ENCODE data around the gene ZNF284.

- TF ChIP-seq POLR2A (IDR thresholded peaks at IDR 0.05), result peak in 1 of 2 donors; percentile 23
- TF ChIP-seq, protein P1, sequence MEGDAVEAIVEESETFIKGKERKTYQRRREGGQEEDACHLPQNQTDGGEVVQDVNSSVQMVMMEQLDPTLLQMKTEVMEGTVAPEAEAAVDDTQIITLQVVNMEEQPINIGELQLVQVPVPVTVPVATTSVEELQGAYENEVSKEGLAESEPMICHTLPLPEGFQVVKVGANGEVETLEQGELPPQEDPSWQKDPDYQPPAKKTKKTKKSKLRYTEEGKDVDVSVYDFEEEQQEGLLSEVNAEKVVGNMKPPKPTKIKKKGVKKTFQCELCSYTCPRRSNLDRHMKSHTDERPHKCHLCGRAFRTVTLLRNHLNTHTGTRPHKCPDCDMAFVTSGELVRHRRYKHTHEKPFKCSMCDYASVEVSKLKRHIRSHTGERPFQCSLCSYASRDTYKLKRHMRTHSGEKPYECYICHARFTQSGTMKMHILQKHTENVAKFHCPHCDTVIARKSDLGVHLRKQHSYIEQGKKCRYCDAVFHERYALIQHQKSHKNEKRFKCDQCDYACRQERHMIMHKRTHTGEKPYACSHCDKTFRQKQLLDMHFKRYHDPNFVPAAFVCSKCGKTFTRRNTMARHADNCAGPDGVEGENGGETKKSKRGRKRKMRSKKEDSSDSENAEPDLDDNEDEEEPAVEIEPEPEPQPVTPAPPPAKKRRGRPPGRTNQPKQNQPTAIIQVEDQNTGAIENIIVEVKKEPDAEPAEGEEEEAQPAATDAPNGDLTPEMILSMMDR (IDR thresholded peaks at IDR 0.05), result peak in 3 of 4 experiments; percentile 9 to 20 (median 17)
Measured at GRCh38 chr19:44113138-44113783, 41.3 kb downstream of the ZNF284 start, which contains the start of gene ZNF225.
